Choroid plexus epithelial cell (primary cell): ENCODE results near the gene PHACTR1.

ENCODE experiments used
- DNase-seq: peaks from one replicate; pipeline ENCODE4 v3.0.0-alpha.2; 2010; ENCODE audit warnings: low read depth
- H3K4me3 ChIP-seq: 2 replicates; pipeline ENCODE4 v1.5.1; 2011; ENCODE audit warnings: low read depth, mild to moderate bottlenecking, control low read depth, low read length, moderate library complexity
- TF ChIP-seq, protein P1 (sequence below): conservative IDR thresholded peaks from 2 replicates; pipeline ENCODE4 v1.5.1; 2011; ENCODE audit warnings: low read depth, mild to moderate bottlenecking, control low read depth, inconsistent platforms, low read length, moderate library complexity

The PHACTR1 gene

DNA sequence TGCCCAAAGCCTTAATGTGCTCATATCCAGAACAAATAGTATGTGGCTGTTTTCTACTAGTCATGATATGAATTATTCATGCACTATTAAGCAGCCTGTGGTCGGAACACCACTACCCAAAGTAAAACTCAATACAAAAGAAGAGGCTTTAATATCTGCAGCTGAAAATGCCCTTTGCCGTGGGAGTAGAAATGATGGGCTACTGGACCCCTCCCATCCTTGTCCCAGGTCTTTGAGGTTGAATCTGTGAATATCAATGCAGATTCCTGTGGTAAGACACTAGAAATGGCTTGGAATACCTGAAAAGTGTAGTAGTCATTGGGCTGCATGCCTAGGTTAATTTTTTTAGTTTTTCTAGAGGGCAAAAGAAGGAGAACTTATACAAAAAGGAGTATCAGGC is 308.0 kb downstream of the PHACTR1 start:
- no peak overlapping the region for H3K4me3 ChIP-seq

DNA sequence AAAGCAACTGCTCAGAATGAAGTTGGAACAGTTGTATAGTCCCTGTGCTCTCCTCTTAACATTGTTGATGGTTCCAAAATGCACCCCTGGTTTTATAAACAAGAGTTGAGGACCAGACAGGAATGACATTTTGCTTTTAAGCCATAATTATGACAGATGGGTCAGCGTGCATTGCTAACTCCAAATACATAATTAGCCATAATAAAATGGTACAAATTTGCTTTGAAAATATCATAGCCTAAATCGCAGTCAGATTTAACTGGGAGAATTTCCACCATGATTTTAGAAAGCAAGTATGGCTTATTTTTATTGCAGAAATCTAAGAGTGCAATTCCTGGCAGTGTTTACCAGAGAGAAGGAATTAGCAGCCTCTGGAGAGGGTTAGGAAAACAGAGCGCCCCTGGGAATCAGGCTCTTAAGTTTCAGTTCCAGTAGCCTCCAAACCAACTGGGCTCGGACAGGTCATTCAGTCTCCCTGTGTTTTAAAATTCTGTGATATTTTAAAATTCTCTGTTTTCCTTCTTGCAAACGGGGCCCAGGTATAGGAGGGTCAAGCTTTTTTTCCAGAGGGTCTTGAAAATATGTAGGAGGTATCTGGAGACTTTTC is 309.4 kb downstream of the PHACTR1 start:
- DNase-seq, result no peak
- no peak overlapping the region for H3K4me3 ChIP-seq
- TF ChIP-seq, protein P1, sequence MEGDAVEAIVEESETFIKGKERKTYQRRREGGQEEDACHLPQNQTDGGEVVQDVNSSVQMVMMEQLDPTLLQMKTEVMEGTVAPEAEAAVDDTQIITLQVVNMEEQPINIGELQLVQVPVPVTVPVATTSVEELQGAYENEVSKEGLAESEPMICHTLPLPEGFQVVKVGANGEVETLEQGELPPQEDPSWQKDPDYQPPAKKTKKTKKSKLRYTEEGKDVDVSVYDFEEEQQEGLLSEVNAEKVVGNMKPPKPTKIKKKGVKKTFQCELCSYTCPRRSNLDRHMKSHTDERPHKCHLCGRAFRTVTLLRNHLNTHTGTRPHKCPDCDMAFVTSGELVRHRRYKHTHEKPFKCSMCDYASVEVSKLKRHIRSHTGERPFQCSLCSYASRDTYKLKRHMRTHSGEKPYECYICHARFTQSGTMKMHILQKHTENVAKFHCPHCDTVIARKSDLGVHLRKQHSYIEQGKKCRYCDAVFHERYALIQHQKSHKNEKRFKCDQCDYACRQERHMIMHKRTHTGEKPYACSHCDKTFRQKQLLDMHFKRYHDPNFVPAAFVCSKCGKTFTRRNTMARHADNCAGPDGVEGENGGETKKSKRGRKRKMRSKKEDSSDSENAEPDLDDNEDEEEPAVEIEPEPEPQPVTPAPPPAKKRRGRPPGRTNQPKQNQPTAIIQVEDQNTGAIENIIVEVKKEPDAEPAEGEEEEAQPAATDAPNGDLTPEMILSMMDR, result no peak

More for the DNA sequence above, 308.0 kb downstream of the PHACTR1 start:
- TF ChIP-seq, protein P1, result no peak
- no peak for DNase-seq

DNA sequence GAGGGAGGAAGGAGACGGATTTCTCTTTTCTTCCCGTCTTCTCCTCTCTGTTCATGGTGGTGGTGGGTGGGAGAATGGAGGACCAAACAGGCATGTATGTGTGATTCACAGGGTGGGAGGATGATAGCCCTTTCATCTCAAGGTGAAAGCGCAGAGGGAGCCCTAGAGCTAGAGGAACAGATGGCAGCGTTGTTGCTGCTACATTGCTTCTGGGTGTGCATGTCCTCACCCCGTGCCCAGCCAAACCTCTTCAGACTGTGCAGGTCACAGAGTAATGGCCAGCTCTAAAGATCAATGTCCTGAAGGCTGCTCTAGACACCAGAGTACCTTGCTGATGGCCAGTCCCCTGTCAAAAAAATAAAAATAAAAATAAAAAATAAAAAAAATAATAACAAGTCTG is 310.0 kb downstream of the PHACTR1 start:
- TF ChIP-seq, protein P1, result no peak
- no peak overlapping the region for H3K4me3 ChIP-seq
- no peak for DNase-seq

DNA sequence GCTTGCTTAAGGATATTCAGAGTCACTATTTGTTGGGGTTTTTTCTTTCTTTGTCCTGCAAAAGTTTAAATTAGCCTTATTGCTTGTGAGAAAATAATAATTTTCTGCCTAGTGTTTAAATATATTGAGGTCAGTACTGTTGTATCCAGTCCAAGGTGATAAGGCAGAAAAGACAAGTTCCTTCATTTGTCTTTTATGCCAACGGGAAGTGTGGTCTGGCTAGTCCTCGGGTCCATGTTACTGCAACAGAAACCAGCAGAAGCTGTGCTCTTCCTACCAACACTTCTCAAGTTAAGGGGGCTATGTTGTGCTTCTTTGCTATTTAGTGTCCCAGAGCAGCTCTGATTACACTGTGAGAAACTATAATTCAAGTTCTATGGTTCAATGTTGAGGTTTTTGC is 310.6 kb downstream of the PHACTR1 start:
- H3K4me3 ChIP-seq, result no peak overlapping the region
- DNase-seq, result no peak
- TF ChIP-seq, protein P1, result no peak

DNA sequence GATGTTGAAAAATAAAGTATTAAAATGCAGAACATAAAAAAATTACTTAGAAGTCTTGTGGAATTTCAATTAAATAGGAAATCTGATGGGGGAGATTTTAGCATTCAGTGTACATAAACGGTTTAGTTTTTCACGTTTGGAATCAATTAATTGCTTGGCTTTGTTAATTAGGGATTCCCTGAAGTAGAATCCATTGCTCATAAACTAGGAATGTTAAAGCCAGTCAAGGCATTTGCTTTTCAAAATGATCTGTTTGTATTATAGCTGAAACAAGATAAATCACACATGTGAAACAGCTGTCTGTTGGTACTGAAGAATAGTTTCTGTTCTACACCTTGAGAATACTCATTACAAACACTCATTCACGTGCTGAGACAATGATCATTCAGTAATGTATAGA is 313.8 kb downstream of the PHACTR1 start:
- DNase-seq, result no peak
- TF ChIP-seq, protein P1, result no peak
- no peak overlapping the region for H3K4me3 ChIP-seq

GRCh38 chr6:13032566-13032965 is 316.0 kb downstream of the PHACTR1 start:
- H3K4me3 ChIP-seq, result no peak overlapping the region
- no peak for DNase-seq
- TF ChIP-seq, protein P1, result no peak

DNA sequence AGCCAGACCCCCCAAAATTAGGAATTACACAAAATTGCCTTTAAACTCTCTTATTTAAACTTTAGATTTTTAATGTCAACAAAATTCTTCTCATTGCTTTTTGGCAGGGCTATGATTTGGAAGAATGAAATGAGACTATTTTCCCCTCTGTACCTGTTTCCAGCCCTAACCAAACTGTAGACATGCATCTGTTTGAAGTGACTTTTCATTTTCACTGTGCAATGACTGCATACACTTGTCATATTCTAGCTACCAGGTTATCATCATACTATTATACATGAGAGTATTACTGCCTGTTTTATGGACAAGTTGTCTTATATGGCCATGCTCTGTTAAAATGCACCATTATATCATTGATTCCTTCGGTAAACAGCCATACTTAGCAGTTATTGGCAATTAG is 316.6 kb downstream of the PHACTR1 start:
- DNase-seq, result no peak
- TF ChIP-seq, protein P1, result no peak
- no peak overlapping the region for H3K4me3 ChIP-seq
